Renal pelvis (tissue), 4 donors: ENCODE data around the gene CXCR4. TPM values are rescaled to one million over a fixed set of nuclear protein-coding genes. Genes with fewer than 3 reads are reported as not detected.

ENCODE experiments used
- DNase-seq: peaks from one replicate; pipeline ENCODE4 v3.0.0-alpha.2; 2013
- polyA plus RNA-seq, 3 donors: library from polyadenylated mRNA; unstranded; fragments of 120-200 nt; gene quantifications; one replicate each; pipeline ENCODE4 v1.2.1, GENCODE V29; 2013; ENCODE audit not compliant: insufficient read length in 3 of 3

CXCR4 gene
- polyA plus RNA-seq, 3 donors, result 47.6 to 49.5 (median 48.1) TPM

DNA sequence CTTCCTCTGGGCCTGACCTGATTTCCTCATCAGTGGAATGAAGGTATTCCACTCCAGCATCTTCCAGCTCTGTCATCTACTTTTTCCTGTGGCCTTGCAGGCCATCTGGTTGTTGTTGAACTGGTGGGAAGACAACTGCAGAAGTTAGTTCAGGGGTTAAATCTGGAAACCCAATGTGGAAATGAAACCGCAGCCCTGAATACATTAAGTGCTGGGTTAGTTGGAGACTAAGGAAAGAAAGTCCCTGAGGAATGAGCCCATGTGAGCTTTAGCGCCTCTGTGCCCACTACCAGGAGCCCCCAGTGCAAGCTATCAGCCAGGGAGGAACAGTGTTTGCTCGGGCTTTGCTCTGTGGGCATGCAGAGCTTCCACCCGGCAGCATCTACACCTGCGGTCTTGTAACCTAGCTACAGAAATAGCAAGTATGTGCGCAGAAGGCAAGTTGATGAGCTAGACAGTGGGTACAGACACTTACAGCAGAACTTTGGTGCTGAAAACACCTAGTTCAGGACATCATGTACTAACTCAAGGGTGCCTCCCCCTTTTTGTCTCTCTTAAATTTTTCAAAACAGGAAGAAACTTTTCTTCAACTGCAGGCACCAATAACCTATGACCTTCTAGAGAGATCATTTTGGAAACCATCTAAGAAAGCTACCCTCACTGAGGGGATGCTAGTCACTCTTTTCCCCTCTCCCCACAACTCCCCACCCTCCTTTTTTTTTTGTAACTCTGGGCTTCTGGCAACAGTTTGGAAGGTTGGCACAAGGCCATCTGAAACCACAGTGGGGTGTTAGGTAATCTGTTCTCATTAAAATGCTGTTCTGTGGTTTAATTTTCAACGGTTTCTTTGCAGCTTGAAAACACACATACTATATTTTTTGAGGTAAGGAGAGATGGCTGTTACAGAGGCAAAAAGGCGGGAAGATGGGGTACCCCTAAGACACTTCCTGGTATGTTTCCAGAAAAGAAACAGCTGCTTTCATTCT, 18.3 kb upstream of the CXCR4 start:
- DNase-seq, result no peak

DNA sequence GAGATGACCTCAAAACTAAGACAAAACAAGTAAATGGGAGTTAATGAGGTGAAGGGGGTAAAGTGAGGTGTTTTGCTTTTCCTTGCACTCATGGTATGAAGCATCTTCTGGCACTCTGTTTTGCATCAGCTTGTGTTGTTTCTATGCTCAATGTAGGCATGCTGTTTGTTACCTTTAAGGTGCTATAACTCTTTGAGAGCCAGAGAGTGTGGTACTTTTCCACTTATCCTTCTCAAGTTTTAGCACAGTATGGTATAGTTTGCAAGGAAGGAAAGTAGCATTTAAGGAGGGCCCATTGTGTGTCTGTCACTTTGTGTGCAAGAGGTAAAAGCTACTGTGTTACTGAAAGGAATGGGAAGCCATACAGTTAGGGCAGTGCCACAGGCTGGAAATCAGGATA, 17.5 kb upstream of the CXCR4 start:
- DNase-seq, result no peak

DNA sequence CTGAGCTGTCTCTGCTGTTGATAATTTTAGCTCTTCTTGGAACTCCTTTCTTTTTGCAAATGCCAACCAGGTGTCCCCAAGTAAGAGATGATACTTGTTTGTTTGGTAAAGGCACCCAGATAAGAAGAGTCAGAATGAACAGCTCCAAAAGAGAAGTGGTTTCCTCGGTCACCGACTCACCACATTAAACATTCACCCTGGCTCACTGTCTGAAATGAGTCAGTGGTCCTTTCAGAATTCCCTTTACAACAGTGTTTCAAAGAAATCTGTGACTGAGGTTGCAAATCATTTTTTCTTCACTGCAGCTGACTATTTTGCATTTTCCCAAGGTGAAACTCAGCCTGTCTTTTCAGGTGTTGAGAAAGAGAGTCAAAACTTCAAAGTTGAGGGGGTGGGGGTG, 16.2 kb upstream of the CXCR4 start:
- no peak for DNase-seq

DNA sequence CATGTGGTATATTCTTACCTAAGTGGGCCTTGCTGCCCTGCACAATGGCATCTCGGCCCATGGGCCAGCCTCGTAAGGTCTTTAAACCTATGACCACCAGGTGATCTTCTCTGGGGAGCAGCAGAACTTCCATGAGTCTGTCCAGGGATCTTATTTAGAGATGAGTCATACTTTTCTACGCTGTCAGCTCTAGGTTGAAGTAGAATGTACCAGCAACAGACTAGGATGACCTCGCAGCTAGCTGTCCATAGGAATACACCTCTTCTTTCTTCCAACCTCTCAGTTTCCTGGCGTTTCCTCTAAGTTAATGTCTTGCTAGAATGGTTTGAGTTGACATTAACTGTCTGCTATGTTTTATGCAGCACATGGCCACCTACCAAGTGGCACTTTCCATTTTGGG, 15.6 kb upstream of the CXCR4 start:
- no peak for DNase-seq

DNA sequence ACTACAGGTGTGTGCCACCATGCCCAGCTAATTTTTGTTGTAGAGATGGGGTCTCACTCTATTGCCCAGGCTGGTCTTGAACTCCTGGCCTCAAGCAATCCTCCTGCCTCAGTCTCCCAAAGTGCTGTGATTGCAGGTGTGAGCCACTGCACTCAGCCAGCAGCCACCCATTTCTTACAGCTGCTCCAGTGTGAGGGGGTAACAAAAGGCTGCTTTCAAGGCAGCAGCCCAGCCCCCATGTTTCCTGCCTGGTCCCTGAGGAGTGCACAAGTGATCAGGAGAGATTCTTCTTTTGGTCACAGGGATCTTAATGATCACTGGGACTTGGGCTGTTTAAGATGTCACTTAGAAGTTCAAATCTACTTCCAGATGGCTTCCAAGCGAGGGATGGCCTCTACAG, 15.2 kb upstream of the CXCR4 start:
- DNase-seq, result no peak

DNA sequence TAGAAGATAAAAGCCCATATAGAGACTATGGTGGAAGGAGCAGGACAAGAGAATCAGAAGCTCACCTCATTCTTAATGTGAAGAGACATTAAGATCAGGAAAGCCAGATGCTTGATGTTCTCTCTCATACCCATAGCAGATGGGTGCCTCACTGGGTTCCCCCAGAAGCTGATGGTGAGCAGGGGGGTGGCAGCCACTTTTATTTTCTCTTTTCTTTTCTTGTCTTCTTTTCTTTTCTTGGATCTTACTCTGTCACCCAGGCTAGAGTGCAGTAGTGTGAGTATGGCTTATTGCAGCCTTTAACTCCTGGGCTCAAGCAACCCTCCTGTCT, 14.8 kb upstream of the CXCR4 start:
- DNase-seq, result no peak

DNA sequence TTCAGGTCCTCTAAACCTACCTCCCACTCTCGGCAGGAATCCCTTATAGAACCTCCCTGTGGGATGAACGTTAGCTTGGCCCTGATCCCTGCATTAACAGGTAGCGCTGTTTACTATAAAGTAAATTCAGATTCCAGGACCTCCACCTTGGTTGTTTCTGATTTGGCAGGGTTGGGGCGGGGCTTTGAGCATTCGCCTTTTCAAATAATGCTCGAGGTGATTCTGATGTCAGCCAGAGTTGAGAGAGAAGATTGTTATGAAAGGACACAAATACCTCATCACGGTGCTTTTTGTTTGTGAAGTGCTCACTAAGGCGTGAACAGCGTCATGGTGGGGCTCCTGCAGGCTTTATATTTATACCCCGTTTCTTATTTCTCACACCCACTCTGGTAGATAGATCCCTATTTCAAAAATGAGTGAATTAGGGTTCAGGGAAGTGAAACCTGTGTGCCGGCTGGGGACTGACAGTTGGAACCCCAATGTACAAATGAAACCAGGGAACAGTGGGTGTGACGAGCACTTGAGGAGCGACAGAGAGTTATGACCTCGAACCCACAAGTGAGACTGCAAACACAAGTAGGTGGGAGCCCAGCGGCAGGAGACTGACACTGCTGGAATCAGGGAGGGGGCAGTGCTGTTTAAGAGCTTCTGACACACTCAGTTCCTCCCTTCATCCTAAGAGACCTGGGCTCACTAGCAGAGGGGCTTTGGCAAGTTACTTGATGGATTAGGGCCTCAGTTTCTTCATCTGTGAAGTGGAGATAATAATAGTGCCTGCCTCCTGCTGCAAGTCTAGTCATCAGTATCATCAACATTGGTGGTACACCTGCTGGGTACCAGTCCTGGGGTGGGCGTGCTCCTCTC, 14.2 kb upstream of the CXCR4 start:
- DNase-seq, result no peak

DNA sequence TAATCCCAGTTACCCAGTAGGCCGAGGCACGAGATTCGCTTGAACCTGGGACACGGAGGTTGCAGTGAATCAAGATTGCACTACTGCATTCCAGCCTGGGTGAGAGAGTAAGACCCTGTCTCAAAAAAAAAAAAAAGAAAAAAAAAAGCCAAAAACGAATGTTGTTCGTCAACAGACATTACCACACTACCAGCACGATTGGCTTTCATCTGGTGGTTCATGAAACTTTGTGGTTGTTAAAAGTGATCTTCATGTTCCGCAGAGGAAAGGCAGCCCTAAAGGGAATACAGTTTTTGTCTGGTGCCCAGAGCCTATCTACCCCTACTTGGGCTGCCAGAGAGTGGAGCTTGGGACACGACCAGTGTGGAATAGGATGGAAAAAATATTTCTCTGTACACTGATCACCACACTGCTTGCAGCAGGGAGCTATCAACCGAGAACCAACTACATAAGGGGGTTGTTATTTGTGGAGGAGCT, 13.6 kb upstream of the CXCR4 start:
- no peak for DNase-seq

DNA sequence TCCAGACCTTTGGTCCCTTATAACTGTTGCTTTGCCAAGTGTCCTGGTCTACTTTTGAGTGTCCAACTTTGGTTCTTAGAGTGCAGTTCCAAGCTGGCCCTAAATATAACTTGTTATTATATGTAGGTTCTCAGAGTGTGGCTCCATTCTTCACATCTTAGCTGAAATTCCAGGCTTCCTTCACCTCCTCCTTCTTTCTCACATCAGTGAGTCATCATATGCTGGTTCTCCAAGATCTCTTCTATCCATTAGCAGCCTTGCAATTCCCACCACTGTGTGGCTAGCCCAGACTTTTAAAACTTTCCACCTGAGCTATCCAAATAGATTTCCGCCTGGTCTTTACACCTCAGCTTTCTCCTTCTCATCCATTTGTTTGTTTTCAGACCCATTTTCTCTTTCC, 12.6 kb upstream of the CXCR4 start:
- no peak for DNase-seq

DNA sequence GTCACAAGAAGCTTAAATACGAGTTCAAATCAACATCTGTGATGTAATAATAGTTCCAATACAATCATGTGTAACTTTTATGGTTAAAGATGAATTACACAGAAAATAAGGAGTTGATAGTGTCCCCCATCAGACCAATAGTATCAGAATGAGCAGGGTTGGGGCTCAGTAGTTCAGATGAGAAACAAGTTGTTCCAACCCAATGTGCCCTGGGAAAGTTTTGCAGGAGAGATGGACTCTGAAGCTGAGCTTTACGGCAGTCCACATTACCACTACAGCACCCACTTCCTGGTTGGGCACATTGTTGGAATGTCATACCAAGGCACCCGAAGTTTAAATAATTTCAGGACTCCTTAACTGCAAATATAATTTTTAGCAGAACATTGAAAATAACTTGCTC, 12.1 kb upstream of the CXCR4 start:
- no peak for DNase-seq

DNA sequence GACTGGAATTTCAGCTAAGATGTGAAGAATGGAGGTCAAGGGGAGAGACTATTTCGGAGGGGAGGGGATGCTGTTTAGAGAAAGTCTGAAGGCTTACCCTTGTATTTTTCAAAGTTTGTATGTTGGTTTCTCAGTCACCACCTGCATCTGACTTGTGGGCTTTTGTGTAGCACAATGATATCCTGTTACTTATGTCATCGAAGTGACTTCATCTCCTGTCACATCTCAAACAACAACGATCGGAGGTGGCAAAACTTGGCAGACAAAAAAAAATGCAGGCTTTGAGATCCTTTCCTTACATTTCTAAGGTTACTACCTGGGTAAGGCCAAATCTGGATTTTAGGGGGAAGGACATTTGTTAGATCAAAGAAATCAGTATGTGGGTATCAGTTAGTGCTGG, 11.7 kb upstream of the CXCR4 start:
- no peak for DNase-seq

DNA sequence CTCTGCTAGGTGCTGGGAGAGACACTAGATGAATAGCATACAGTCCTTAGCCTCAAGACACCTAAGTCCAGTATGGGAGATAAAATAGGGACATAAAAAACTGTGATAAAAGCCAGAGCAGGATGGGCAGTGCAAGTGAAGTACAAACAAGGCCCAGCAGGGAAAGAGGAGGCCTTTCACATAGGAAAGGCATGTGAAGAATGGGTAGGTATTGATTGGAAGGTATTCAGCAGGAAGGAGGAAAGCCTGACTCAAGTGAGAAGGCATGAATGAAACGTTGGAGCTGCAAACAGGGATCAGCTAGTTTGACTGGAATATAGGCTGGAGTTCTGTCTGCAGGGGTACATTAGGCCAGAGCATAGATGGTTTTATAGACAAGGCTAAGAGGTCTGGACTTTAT, 11.0 kb upstream of the CXCR4 start:
- no peak for DNase-seq

DNA sequence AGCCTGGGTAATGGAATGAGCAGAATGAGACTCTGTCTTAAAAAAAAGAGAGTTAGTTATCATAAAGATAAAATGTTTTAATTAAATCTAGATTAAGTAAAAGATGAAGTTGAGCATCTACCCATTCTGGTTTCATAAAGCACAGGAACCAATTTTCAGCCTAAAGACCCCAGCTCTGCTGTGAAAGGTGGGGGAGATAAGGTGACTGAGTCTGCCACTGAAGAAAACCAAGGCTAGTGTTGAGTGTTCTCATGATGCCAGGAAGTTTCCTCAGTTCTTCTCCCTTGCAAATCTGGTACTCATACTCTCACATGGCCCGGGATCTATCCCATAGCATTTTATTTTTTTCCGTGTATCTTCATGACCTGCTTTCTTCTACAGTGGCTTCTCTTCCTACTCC, 10.4 kb upstream of the CXCR4 start:
- DNase-seq, result no peak

DNA sequence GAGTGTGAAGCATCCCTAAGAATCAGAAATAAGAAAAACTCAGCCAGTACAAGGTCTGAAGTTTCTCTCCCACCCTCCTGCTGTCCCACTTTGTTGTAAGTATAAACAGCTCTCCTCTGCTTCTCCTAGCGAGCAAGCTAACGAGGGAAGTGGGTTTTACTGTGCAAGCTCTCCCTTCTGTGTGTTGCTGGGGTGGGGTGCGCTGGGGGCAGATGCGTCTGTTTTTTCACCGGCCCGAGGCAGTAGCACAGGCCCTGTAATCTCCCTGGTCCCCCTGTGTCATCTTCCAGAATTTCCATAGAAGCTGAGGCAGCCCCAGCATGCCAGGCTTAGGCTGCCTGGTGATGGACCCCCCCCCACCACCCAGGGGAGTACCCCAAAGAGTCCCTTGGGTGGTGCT, 9.4 kb upstream of the CXCR4 start:
- DNase-seq, result no peak

DNA sequence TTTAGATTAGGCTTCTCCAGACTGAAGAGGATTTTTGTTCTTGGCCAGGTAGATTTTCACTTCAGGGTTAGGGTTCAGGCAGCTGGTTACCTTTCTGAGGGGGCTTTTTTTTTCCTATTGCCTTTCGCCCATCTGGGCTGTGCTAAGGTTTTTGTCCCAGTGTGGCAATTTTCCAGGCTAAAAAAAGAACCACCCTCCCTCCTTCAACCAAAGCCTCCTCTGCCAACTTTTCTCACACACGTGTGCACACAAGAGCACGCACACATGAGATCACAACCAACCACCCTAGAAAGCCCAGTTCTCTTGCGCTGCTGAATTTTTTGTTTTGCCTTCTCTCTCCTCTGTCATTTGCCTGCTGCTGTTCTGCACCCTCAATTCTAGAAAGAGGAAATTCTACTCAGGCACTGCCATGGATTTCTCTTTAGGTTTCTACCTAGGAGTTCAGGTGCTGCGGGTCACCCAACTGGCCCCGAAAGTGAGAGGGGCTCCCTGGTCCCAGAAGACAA, 8.5 kb upstream of the CXCR4 start:
- no peak for DNase-seq

DNA sequence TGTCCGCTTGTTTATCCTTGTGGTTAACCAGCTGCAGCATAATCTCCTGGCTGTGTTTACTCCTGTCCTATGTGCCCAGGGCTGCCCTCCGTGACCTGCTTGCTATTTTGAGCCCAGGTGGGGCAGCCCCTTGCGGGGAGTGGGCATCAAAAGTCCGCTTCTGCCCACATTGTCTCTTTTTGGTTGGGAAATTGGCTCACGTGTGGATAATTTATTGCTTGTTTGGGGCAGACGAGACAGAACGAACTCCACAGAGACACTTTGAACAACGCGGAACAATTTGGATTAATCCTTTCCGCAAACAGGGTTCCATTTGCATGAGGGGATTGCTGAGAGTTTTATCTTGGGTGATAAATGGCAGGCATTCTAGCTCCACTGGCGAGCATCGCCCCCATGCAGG, 8.1 kb upstream of the CXCR4 start:
- no peak for DNase-seq

DNA sequence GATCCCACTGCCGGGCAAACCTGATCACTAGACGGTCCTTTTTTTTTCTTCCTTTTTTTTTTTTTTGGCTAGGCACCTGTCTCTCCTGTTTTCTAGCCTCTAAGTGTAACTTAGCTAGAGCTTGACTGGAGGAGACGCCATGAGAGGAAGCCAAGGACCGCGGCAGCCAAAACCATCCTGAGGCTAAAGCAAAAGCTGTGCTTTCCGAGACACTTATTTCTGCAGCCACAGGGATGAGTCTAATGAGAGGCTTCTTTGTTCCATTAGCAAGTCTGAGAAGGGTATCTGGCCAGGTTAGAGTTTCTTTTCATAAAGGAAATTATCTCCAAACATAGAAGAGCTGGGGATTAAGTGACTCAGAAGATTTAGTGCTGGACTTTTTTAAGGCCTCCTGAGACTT, 7.3 kb upstream of the CXCR4 start:
- no peak for DNase-seq

DNA sequence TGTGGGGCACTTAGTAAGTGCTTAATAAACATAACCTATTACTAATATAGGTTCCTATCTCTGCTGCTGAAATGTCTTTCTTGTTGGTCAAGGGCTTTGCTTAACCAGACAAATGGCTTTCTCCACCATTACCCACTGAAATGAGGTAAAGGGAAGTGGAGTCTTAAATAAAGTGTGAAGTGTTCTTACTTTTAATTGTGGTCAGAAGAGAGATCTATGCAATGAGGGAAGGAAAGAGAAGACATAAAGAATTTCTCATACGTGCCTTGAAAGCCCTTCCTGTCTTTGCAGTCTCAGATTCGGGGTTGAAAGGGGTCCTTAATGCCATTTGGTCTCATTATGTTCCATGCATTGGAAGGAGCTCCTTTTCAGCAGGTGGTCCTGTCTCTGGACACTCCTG, 6.9 kb upstream of the CXCR4 start:
- DNase-seq, result no peak

DNA sequence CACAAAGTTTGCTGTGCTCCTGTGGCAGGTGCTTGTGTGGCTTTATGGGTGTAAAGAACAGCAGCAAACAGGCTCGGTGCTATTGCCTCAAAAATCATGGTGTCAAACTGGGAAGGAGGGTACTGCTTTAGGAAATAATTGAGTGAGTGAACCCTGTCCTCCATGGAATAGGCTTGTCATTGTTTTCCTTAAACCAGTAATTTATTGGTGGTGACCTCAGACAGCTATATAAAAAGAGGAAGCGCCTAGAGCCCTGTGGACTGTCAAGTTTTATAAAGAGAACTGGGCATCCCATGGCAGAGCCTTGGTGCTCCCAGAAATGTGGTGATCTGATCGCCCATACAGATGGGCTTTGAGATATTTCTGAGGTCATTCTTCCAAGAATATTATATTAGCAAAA, 4.7 kb upstream of the CXCR4 start:
- DNase-seq, result no peak

DNA sequence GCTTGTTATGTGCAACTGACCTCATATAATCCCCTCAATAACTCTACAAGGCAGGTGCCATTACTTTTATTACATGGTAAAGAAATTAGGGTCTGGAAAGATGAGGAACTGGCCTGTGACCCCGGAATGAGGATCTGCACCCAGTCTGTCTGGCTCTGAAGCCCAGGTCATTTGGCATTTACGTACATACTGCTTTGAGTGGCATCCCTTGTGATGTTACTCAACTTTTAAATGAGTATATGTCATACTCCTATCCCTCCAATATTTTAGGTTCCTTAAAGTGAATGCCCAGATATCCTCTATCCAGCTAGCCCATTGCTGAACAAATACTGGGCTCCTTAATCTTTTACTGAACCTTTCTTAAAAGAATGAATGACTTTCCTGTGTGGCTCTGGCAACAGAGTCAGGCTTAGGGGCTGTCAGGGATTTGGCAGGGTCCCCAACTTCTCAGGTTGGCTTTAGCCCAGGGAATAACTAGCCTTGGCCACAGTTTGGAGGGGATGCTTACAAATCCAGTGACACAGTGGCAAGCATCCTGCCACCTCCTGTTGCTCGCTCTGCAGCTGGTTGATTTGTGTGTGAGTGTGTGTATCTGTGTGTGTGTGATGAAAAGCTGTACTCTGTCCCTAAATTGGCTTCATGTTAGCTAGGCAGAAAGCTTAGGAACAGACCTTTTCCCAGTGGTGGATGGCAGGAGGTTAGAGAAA, 3.4 kb upstream of the CXCR4 start:
- no peak for DNase-seq

DNA sequence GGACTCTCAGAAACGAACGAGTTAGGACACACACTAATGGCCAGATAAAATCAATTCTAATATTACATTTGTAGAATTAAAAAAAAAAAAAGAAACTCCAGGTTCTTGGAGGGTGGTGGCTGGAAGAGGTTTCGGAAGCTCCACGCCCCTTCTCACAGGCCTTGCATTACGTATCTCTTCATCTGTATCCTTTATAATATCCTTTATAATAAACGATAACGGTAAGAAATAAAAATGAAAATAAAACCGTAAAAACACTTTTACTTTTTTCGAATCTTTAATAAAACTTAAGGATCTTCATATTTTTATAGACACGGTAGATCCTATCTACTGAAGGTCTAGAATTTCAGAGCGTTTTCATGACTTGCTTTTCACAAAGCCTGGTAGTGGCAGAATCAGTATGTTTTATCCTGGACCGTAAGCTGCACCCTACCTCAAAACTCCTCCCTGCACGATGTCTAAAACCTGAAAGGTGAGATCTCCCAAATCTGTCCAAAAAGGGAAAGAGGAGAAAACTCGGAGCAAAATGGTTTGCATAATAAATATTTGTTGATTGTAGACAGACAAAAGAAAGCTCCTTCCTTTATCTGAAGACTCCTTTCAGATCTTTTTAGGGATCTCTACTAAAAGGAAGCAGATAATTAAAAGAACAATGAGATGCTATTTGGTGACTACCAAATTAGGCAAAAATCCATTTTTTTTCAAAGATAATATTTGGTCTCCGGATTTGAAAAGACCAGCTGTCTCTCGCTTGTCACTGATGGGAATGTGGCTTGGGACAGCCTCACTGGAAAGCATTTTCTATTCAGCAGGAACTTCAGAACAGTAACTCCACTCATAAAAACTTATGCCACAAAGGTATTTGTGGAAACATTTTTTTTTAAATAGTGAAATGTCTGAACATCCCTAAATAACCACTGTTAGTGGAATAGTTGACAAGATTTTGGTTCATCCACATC, 2.0 kb upstream of the CXCR4 start:
- no peak for DNase-seq
